Activated gamma-delta T cell treated with anti-CD3 and anti-CD28 coated beads, Interleukin-2, amount 50 U/mL, for 16 hours (primary cell): ENCODE data around the gene CPLANE2.
"Not testable (repeated sequence)": the region's sequence is repeated elsewhere in the genome, so short reads cannot be mapped to it uniquely, and the experiment has no call there.

Experiments
- DNase-seq: peaks from one replicate; pipeline ENCODE4 v3.0.0-alpha.2; 2020; ENCODE audit warnings: low read depth

Gene CPLANE2

GRCh38 chr1:16248603-16249516, 11.9 kb upstream of the CPLANE2 start:
- DNase-seq, result no peak

GRCh38 chr1:16248007-16248436, 11.0 kb upstream of the CPLANE2 start:
- no peak for DNase-seq

- DNase-seq, result no peak
Measured at GRCh38 chr1:16247441-16247840, 10.5 kb upstream of the CPLANE2 start.

- DNase-seq, result no peak
Measured at GRCh38 chr1:16246961-16247360, 10.0 kb upstream of the CPLANE2 start.

GRCh38 chr1:16246239-16246638, 9.3 kb upstream of the CPLANE2 start:
- DNase-seq, result not testable (repeated sequence)

- DNase-seq, result no peak
Measured at GRCh38 chr1:16245476-16246196, 8.7 kb upstream of the CPLANE2 start.

- no peak for DNase-seq
Measured at GRCh38 chr1:16244650-16245285, 7.8 kb upstream of the CPLANE2 start.

GRCh38 chr1:16243936-16244649, 7.1 kb upstream of the CPLANE2 start:
- peak; percentile 60 for DNase-seq

- no peak for DNase-seq
Measured at GRCh38 chr1:16243215-16243610, 6.2 kb upstream of the CPLANE2 start.

GRCh38 chr1:16242556-16243214, 5.7 kb upstream of the CPLANE2 start:
- DNase-seq, result no peak

- DNase-seq, result no peak
Measured at GRCh38 chr1:16241221-16241708, 4.3 kb upstream of the CPLANE2 start.

GRCh38 chr1:16239972-16240491, 3.0 kb upstream of the CPLANE2 start:
- DNase-seq, result no peak

- no peak for DNase-seq
Measured at GRCh38 chr1:16237343-16237830, 404 bp upstream of the CPLANE2 start.

- no peak for DNase-seq
Measured at GRCh38 chr1:16235944-16236510, 956 bp downstream of the CPLANE2 start.

GRCh38 chr1:16235347-16235746, 1.6 kb downstream of the CPLANE2 start:
- no peak for DNase-seq

GRCh38 chr1:16233431-16233830, 3.6 kb downstream of the CPLANE2 start:
- DNase-seq, result no peak

GRCh38 chr1:16232316-16232710, 4.7 kb downstream of the CPLANE2 start:
- DNase-seq, result no peak

GRCh38 chr1:16231331-16232315, 5.4 kb downstream of the CPLANE2 start:
- DNase-seq, result no peak

GRCh38 chr1:16230744-16231143, 6.2 kb downstream of the CPLANE2 start:
- no peak for DNase-seq
